HG03139 (cell line): ENCODE measurements around the gene HIGD1C.

ENCODE experiments used
- ATAC-seq: cut with Tn5 transposase; IDR thresholded peaks from one replicate; pipeline ENCODE4 v1.9.1; 2021; ENCODE audit not compliant: unreplicated experiment

Gene HIGD1C

GRCh38 chr12:50981319-50982239 is 29.2 kb downstream of the HIGD1C start:
- ATAC-seq = no peak

- ATAC-seq = no peak
Measured at GRCh38 chr12:50984586-50985298, 32.4 kb downstream of the HIGD1C start.

- no peak for ATAC-seq
Measured at GRCh38 chr12:50985322-50985721, 33.0 kb downstream of the HIGD1C start.

GRCh38 chr12:50986966-50987737 is 34.8 kb downstream of the HIGD1C start:
- ATAC-seq = no peak

GRCh38 chr12:50988051-50988450 is 35.7 kb downstream of the HIGD1C start:
- no peak for ATAC-seq

- no peak for ATAC-seq
Measured at GRCh38 chr12:50988871-50989270, 36.5 kb downstream of the HIGD1C start.

GRCh38 chr12:50990147-50990727 is 37.9 kb downstream of the HIGD1C start:
- ATAC-seq = no peak

- ATAC-seq = no peak
Measured at GRCh38 chr12:50990791-50991190, 38.4 kb downstream of the HIGD1C start.

GRCh38 chr12:50991291-50991690 is 38.9 kb downstream of the HIGD1C start:
- no peak for ATAC-seq

GRCh38 chr12:50992819-50993218 is 40.5 kb downstream of the HIGD1C start:
- ATAC-seq = no peak

- no peak for ATAC-seq
Measured at GRCh38 chr12:50999093-50999492, 46.7 kb downstream of the HIGD1C start.

- no peak for ATAC-seq
Measured at GRCh38 chr12:51000245-51000644, 47.9 kb downstream of the HIGD1C start.

GRCh38 chr12:51001799-51002198 is 49.5 kb downstream of the HIGD1C start:
- ATAC-seq = no peak

GRCh38 chr12:51004504-51004903 is 52.2 kb downstream of the HIGD1C start:
- ATAC-seq = no peak

GRCh38 chr12:51005030-51005429 is 52.7 kb downstream of the HIGD1C start:
- no peak for ATAC-seq

- ATAC-seq = no peak
Measured at GRCh38 chr12:51005671-51006070, 53.3 kb downstream of the HIGD1C start.

- ATAC-seq = no peak
Measured at GRCh38 chr12:51008329-51009055, 56.1 kb downstream of the HIGD1C start.

- no peak for ATAC-seq
Measured at GRCh38 chr12:51009056-51009440, 56.7 kb downstream of the HIGD1C start.

GRCh38 chr12:51011955-51012354 is 59.6 kb downstream of the HIGD1C start:
- ATAC-seq = no peak

- no peak for ATAC-seq
Measured at GRCh38 chr12:51012570-51013236, 60.4 kb downstream of the HIGD1C start.
